Mesenteric fat pad (tissue), 1 donor: ENCODE measurements around the gene COX19. TPM values are rescaled to one million over a fixed set of nuclear protein-coding genes. Genes with fewer than 3 reads are reported as not detected.

Experiments
- DNase-seq: peaks from one replicate; pipeline ENCODE4 v3.0.0-alpha.2; 2020; ENCODE audit warnings: low spot score
- long read RNA-seq: library from polyadenylated mRNA; unstranded; transcript quantifications from one replicate; pipeline ENCODE4 v2.0.0, GENCODE V29; 2020
- total RNA-seq: library from RNA; stranded (reverse); fragmentation: NEBNext Ultra II Directional; extraction: Animal tissue kit (Norgen Biotek cat#: 25700); gene quantifications from one replicate; pipeline ENCODE4 v1.2.1, GENCODE V29; 2021
- donor health status: DM: yes; HTN: yes; CAD: no.

COX19 gene, protein sequence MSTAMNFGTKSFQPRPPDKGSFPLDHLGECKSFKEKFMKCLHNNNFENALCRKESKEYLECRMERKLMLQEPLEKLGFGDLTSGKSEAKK
- 6.3 TPM for total RNA-seq
- long read RNA-seq, transcript COX19-201 (3 exons, 3,666 nt): major isoform, 6 of 14 reads
- long read RNA-seq, partial matches to known transcripts: 2 of 14 reads
- long read RNA-seq, other reads (novel, unspliced or antisense): 6 of 14 reads

DNA sequence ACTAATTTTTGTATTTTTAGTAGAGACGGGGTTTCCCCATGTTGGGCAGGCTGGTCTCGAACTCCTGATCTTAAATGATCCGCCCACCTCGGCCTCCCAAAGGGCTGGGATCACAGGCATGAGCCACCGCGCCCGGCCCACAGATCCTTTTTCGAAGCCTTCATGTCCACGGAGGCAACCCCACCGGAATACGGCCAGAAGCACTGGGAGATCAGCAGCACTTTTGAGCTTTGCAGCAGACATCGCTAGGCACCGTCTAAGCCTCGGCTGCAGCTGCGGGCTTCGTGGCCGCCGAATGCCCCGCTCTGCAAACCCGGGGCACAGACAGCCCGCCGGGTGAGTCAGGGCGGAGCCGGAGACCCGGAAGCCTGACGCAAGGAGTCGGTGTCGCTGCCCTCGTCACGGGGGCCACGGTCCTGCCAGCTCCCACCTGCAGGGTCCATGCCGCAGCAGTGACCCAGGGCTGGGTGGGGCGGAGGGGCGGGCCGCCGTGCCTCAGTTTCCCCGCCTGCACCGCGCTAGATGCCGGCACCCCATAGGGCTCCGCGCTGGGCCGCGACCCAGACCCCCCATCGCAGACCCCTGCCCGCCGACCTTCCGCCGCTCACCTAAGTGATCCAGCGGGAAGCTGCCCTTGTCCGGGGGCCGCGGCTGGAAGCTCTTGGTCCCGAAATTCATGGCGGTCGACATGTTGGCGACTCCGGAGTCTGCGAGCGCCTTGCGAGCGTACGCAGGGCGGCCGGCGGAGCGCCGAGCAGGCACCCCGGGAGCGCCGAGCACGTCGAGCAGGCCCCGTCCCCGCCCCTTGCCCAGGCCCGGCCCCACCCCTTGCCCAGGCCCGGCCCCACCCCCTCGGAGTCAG, at the start of gene COX19:
Gene COX19 (minus strand): TSS at position 730 of the 862 bp plus-strand sequence. CDS start 40 bp downstream, at position 690.
- peak; percentile 97 for DNase-seq

DNA sequence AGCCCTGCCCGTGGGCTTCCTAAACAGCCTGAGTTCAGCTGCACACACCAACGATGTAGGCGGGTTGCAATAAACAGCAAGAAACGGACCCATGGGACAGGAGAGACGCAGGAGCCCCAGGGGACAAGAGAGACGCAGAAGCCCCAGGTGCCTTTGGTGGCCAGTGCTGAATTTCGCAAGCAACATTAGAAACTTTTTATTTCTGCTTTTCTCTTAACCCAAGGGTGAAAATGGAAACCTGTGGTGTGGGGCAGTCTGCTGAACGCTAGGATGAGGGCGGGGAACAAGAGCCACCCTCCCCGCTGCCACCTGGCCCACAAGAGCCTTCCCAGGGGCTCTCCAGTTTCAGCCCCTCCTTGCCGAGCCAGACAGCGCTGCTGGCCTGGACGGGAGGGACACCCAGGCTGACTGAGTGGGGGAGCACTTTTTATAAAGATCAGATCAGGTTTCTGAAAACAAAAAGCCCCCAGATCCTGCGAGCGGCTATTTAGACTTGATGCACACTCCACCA, 49.0 kb upstream of the COX19 start:
- no peak for DNase-seq

DNA sequence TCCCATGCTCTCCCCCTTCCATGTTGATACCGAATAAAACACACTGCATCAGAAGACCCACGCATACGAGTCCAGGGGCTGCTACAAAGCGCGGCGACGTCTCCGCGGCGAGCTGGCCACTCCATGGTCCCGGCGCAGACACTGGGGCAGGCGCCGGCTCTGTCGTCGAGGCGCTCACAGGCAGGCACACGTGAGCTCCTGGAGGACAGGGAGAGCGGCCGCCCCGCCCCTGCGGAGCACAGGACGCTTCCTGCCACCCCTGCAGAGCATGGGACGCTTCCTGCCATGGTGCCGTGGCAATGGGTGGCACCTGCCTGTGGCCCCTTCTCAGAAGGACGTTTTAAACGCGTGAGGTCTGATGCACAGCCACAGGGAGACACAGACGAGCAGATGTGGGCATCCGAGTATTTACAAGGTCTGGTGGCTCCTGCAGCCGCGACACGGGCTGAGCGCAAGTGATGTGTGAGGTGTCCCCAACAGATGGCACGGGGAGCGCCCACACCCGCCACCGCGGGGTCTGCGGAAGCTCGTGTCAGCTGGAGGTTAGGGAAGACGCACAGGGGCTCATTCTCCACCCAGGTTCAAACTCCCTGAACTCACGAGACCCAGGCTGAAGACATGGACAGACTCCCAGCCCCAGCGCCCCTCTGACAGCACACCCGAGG, 47.6 kb upstream of the COX19 start:
- DNase-seq: no peak

- no peak for DNase-seq
Observed at GRCh38 chr7:1022356-1022755, 47.0 kb upstream of the COX19 start.

GRCh38 chr7:1021931-1022330, 46.6 kb upstream of the COX19 start:
- no peak for DNase-seq

- DNase-seq: no peak
Observed at GRCh38 chr7:1021366-1021765, 46.0 kb upstream of the COX19 start.

- no peak for DNase-seq
Observed at GRCh38 chr7:1020849-1021251, 45.5 kb upstream of the COX19 start.

- DNase-seq: no peak
Observed at GRCh38 chr7:1019789-1020610, 44.7 kb upstream of the COX19 start.

GRCh38 chr7:1019255-1019785, 44.0 kb upstream of the COX19 start:
- no peak for DNase-seq

DNA sequence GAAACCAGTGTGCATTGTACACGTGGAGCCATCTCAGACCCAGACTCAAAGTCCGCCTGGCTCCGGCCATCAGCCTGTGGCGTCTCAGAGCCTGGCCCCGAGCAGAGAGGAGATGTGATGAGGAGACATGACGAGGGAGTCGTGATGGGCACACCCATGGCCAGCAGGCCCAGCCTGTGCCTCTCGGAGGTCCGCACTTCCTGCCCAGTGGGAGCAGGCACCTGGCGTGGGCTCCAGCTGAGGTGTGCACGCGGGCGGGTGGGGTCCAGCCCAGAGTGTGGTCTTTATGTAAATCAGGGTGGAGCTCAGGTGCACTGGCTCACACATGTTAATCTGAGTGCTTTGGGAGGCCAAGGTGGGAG, 43.0 kb upstream of the COX19 start:
- DNase-seq: no peak

DNA sequence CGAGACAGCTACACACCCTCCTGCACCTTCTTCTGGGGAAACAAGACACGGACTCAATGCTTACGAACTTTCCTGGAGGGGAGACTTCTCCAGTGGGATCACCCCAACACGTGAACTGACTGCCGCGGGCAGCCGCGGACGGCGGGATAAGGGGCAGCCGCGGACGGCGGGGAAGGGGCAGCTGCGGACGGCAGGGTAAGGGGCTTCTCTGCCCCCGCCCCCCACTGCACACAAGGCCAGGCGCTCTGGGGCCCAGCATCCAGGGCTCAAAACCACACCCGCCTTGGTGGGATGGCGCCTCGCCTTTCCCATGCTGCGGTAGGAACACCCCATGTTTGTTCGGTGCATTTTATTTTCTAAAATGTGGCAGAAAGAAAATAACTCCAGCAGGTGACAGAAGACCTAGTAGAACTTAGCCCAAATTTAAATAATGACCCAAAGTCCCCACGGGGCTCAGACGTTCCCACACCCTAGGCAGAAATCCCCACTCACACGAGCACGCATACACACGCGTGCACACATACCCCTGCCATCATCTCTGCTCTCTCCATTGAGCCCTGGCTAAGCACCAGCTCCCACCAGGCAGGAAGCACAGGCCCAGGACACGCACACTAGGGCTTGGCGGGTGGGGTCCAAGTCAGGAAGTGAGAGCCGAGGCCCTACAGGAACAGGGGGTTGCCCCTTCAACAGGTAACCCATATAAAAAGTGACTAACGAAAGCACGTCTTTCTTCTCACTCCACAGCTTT, 42.4 kb upstream of the COX19 start:
- DNase-seq: no peak

DNA sequence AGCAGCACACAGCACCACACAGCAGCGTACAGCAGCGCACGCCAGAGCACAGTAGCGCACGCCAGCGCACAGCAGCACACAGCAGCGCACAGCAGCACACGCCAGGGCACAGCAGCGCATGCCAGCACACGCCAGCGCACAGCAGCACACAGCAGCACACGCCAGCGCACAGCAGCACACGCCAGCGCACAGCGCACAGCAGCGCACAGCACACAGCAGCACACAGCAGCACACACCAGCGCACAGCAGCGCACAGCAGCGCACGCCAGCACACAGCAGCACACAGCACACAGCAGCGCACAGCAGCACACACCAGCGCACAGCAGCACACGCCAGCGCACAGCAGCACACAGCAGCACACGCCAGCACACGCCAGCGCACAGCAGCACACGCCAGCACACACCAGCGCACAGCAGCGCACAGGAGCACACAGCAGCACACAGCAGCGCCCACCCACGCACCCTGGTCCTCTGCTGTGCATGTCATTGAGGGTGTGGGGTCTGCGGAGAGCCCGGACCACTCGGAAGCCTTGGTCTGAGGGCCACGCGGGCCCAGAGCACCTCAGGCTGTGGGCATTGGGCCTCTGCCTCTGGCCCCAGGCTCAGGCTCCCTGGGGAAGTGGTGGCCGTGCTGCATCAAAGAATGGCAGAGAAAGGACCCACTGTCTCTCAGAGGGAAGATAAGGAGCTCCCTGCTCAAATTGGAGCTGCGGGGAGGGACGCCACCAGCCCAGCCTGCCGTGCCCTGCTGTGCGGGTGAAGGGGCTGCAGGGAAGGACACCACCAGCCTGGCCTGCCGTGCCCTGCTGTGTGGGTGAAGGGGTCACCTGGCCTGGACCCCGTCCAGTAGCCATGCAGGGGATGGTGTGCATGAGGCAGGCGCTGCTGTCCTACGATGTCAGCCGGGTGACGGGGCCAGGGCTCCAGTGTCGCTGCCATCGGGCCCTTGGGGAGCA, 41.5 kb upstream of the COX19 start:
- DNase-seq: no peak

GRCh38 chr7:1015196-1016121, 40.1 kb upstream of the COX19 start:
- DNase-seq: no peak

GRCh38 chr7:1014681-1015080, 39.3 kb upstream of the COX19 start:
- DNase-seq: no peak

DNA sequence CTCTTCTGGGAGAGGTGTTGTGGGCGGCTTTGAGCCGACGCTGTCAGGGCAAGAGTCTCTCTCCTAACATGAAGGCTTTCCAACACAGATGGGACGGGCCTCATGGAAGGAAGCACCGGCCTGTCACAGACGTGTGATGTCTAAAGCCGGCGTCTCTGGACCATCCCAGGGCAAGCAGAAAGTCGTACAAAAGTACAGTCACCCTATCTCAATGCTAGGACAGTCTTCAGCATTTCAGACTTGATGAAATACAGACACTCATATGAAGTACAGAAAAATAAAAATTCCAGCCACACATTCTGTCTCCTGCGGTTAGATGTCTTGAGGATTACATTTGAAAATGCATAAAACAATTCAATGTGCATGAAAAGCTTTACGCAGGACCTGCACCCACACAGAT, 38.2 kb upstream of the COX19 start:
- no peak for DNase-seq

DNA sequence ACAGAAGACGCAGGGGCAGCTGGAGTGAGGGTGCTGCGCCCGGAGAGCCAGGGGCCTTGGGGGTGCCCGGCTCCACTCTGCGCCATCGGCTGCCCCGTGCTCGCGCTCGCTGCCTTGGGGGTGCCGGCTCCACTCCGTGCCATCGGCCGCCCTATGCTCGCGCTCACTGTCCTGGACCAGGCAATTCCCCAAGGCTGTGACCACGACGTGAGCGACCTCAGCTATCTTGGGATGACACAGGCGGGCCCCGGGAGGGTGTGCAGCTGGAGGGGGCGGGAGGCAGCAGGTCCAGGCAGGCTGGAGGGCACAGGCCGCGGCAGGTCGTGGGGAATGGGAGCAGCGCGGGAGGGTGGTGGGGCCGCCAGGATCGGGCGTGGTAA, 37.4 kb upstream of the COX19 start:
- no peak for DNase-seq

DNA sequence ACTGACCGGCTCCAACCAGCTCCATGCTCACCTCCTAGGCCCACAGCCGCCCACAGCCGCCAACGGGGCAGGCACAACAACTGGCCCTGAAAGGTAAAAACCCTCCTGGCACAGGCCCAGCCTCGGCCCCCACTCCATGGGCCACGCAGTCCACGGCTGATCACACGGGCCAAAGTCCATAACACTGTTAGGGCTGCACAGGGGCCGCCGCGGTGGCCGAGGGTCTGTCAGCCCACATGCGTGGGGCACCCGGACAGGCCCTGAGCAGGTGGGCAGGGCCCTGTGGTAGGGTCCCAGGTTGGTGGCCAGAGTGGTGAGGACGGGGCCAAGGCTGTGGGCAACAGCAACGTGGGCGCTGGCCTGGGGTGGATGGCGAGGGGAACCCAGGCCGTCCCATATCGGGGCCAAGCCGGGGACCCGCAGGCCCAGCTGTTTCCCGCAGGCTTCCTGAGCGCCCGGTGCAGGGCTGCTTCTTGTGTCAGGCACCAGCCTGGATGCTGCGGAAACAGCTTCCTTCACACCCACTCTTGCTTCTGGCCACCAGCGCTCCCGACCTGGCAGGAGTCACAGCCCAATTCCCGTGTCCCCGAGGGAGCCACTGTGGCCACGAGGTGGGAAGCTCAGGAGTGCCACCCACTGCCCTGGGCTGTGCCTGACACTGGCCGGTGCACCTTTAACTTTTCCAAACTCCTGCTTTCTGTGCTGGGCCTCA, 36.8 kb upstream of the COX19 start:
- no peak for DNase-seq
